Measurements from ENCODE around the gene MFSD2A. TPM values are rescaled to one million over a fixed set of nuclear protein-coding genes. Genes with fewer than 3 reads are reported as not detected.
"Not testable (repeated sequence)": the region's sequence is repeated elsewhere in the genome, so short reads cannot be mapped to it uniquely, and the experiment has no call there.

The MFSD2A gene
- total RNA-seq, 1 donor from 2014 or later: 6.0 TPM

- intact Hi-C loops (cut with micrococcal nuclease): no loop called here
Measured at GRCh38 chr1:39940253-39940652, 14.7 kb upstream of the MFSD2A start.

GRCh38 chr1:39940980-39941871 lies 13.7 kb upstream of the MFSD2A start:
- intact Hi-C loops (cut with micrococcal nuclease): no loop called here

GRCh38 chr1:39943471-39944290 lies 11.3 kb upstream of the MFSD2A start:
- intact Hi-C loops (cut with micrococcal nuclease): no loop called here

GRCh38 chr1:39944410-39945112 lies 10.4 kb upstream of the MFSD2A start:
- intact Hi-C loops (cut with micrococcal nuclease): no loop called here

GRCh38 chr1:39946216-39946615 lies 8.7 kb upstream of the MFSD2A start:
- intact Hi-C loops (cut with micrococcal nuclease): no loop called here

GRCh38 chr1:39947260-39947659 lies 7.7 kb upstream of the MFSD2A start:
- intact Hi-C loops (cut with micrococcal nuclease): no loop called here

- intact Hi-C loops (cut with micrococcal nuclease): no loop called here
Measured at GRCh38 chr1:39949891-39950290, 5.1 kb upstream of the MFSD2A start.

- intact Hi-C loops (cut with micrococcal nuclease): no loop called here
Measured at GRCh38 chr1:39951926-39952325, 3.0 kb upstream of the MFSD2A start.

GRCh38 chr1:39952359-39953110 lies 2.4 kb upstream of the MFSD2A start:
- intact Hi-C loops (cut with micrococcal nuclease): no loop called here

- intact Hi-C loops (cut with micrococcal nuclease): no loop called here
Measured at GRCh38 chr1:39954324-39954869, 548 bp upstream of the MFSD2A start.

- intact Hi-C loops (cut with micrococcal nuclease): loop anchor here (1.0 to 5.0 kb wide), 5 partner anchors 17 to 139 kb away; partner anchors contain the start of gene CAP1
Measured at GRCh38 chr1:39955547-39956539, 898 bp downstream of the MFSD2A start.

- intact Hi-C loops (cut with micrococcal nuclease): loop anchor here (5.0 kb wide), 1 partner anchor 140 kb away; no protein-coding TSS in a partner anchor
Measured at GRCh38 chr1:39957299-39958015, 2.5 kb downstream of the MFSD2A start.

- intact Hi-C loops (cut with micrococcal nuclease): loop anchor here (5.0 kb wide), 1 partner anchor 141 kb away; no protein-coding TSS in a partner anchor
Measured at GRCh38 chr1:39958403-39959200, 3.7 kb downstream of the MFSD2A start.

GRCh38 chr1:39959651-39960333 lies 4.8 kb downstream of the MFSD2A start:
- intact Hi-C loops (cut with micrococcal nuclease): loop anchor here (5.0 kb wide), 1 partner anchor 142 kb away; no protein-coding TSS in a partner anchor

- intact Hi-C loops (cut with micrococcal nuclease): no loop called here
Measured at GRCh38 chr1:39960431-39960958, 5.5 kb downstream of the MFSD2A start.

- intact Hi-C loops (cut with micrococcal nuclease): no loop called here
Measured at GRCh38 chr1:39962450-39962825, 7.5 kb downstream of the MFSD2A start.

- intact Hi-C loops (cut with micrococcal nuclease): not testable (repeated sequence)
Measured at GRCh38 chr1:39962964-39963363, 8.0 kb downstream of the MFSD2A start.

Data from T-helper 1 cell treated with Interleukin-12 subunit alpha and Interleukin-12 subunit beta and Interleukin-4 antibody, amounts not matched to agents 30 ng/mL and 1 ng/mL, for 36 hours (primary cell).